Midbrain (tissue), 1 donor: ENCODE measurements around the gene KIAA1549.
"Not testable (repeated sequence)": the region's sequence is repeated elsewhere in the genome, so short reads cannot be mapped to it uniquely, and the experiment has no call there.

ENCODE experiments used
- DNase-seq: peaks from one replicate; lab custom pipeline; 2025; lab: John Stamatoyannopoulos, UW

KIAA1549 gene

GRCh38 chr7:138849701-138850100 lies 131.5 kb downstream of the KIAA1549 start:
- DNase-seq: no peak

DNA sequence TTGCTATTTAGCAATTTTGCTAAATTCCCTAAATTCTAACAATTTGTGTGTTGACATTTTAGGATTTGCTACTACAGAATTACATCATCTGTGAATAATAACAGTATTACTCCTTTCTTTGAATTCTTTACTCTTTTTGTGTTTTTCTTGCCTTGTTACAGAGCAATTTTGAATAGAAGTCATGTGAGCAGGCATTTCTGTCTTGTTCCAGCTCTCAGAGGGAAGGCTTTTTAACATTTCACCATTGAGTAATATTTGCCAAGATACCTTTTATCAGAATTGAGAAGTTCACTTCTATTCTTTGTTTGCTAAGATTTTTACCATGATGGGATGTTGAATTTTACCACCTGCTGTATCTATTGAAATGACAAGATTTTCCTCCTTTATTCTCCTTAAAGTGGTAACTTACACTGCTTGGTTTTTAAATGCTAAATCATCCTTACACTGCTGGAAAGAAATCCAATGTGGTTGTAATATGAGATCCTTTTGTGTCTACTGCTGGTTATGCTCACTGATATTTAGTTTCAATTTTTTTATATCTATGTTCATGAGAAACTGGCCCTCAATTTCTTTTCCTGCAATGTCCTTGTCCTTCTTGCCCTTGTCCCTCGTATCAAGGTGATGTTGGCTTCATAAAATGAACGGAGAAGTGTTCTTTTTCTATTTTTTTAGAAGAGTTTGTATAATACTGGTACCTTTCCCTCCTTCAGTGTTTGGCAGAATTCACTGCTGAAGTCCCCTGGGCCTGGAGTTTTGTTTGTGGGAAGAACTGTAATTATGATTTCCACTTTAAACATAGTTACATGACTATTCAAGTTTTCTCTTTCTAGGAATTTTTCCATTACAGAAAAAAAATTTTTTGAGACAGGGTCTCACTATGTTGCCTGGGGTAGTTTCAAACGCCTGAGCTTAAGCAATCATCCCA lies 132.9 kb downstream of the KIAA1549 start:
- DNase-seq: no peak

- no peak for DNase-seq
Observed at GRCh38 chr7:138845711-138846110, 135.5 kb downstream of the KIAA1549 start.

DNA sequence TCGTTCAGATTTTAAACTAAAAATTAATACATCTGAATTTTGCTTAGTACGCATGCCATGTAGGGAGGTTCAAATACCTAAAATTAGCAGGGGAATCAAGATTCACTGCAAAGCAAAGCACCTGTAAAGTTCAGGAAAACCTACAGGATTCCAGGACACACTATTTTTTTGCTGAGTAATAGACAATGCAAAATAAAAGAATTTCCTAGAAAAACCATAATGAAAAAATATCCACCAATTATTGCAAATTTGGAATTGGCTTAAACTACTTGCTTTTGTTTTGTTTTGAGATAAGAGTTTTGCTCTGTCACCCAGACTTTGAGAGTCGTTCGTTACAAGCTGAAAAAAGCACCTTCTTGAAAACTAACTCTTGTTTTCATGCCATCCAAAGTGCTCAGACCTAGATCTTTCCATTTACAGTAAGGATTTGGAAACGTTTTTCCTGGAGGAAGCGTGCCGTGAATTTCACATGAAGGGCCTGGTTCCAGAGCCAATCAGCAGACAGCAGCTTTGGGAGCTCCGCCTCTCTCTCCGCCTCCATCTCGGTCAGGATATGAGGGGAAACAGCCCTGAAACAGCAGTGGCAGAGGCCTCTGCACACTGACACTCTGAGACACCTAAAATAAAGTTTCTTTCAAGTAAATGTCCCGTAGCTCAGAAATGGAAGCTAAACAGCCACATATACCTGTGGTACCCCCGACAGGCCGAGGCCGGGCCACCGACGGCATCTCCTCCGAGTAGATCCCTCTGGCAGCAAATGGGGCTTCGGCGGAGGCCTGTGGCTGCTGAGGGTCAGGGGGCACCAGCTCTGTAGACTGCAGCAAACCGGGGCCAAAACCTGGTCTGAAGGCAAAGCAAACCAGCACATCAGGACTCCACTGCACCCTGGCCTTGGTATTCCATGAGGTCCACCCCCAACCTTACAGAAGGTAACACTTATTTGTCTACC lies 137.3 kb downstream of the KIAA1549 start:
- no peak for DNase-seq

DNA sequence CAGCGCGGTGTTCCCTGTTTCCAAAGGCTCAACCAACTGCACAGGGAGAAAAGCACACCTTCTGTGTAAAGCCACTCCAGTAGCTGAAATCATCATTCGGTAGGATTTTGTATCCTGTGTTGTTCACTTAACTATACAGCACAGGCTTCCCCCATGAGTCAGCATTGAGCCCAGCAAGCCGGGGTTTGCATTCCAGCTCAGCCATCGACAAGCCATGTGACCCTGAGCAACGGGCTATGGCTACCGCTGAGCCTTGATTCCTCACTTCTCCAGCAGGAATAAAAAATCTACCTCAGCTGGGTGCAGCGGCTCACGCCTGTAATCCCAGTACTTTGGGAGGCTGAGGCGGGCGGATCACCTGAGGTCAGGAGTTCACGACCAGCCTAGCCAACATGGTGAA lies 139.1 kb downstream of the KIAA1549 start:
- no peak for DNase-seq

DNA sequence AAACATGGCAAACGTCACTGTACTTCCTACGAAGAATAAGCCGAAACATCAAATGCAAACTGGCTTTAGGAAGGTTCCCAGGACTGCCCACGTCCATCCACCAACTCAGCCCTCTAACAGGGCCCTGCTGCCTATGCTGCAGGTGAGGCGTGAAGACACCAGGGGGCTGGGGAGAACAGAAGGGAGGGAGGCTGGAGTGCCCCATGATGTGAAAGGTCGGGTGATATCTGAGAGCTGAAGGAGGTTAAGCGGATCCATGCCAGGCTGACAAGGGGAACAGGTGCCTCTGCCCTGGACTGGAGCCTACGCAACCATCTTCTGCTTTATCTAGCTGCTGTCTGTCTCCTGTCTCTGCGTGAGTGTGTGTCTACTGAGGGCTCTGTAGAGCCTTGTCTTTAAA lies 143.0 kb downstream of the KIAA1549 start:
- no peak for DNase-seq

GRCh38 chr7:138837627-138838026 lies 143.6 kb downstream of the KIAA1549 start:
- DNase-seq: no peak

DNA sequence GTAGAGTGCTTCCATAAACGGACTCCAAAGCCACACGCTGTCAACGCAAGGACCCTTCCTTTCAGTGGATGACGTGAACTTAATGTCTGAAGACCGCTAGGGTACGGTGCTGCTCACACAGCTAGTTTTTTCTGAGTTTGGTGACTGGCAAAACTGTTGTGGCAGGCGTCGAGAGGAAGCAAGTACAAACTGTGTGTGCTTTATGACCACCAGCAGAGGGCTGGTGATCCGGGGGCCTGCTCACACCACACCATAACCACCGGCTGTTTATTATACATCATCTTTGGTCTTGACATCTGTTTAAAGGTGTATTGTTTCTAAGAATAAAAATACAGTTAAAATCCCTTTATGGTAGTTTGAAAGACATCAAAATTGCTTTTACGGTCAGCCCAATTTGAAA lies 146.1 kb downstream of the KIAA1549 start:
- DNase-seq: no peak

DNA sequence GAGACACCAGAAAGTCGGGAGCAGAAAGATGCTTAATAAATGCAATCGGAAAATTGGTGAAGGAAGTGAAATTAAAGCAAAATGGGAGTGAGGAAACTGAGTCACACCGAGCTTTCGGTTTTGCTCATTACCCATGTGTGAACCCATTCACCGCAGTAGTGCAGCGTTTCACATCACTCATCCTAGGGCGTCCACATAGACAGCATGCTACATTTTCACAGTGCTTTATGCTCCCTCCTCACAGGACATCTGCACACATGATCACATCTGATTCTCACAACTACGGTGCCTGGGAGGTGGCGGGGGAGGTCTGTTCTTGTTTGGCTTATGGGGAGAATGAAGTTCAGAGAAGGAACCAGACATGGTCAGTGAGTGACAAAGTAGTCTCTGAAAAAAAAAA lies 146.6 kb downstream of the KIAA1549 start:
- DNase-seq: no peak

DNA sequence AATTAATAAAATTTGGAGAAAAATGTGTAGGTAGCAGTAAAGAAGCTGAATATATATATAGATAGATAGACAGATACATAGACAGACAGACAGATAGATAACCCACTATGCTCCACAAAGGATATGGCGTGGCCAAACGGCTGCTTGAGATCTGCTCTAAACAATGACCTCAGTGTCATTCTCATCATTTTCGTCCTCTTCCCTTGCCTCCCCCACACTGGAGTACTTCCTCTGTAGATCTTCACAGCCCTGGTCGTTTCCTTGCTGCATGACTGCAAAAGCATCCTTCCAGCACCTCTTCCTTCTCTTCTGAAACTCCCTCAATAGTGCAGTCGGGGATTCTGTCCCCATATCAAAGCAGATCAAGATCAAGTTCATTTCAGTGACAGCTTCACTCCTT lies 147.6 kb downstream of the KIAA1549 start:
- no peak for DNase-seq

GRCh38 chr7:138832966-138833365 lies 148.2 kb downstream of the KIAA1549 start:
- DNase-seq: no peak

GRCh38 chr7:138829335-138829734 lies 151.9 kb downstream of the KIAA1549 start:
- DNase-seq: no peak

DNA sequence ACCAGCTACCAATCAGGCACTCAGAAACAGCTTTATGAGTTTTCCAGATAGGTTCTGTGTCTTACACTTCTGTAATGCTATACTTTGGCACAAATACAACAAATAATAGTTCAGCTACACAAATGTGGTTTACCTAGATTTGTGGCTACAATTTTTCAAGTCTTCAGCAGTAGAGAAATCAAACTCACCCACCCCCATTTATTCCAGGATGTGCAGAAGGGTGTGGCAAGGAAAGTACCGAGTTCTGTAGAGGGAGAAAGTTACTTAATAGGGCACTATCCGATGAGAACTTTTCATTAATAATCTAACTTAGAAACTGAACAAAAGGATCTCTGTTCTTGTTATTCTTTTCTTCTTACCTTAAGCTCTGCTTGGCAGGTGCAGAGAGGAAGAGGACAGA lies 152.9 kb downstream of the KIAA1549 start:
- no peak for DNase-seq

DNA sequence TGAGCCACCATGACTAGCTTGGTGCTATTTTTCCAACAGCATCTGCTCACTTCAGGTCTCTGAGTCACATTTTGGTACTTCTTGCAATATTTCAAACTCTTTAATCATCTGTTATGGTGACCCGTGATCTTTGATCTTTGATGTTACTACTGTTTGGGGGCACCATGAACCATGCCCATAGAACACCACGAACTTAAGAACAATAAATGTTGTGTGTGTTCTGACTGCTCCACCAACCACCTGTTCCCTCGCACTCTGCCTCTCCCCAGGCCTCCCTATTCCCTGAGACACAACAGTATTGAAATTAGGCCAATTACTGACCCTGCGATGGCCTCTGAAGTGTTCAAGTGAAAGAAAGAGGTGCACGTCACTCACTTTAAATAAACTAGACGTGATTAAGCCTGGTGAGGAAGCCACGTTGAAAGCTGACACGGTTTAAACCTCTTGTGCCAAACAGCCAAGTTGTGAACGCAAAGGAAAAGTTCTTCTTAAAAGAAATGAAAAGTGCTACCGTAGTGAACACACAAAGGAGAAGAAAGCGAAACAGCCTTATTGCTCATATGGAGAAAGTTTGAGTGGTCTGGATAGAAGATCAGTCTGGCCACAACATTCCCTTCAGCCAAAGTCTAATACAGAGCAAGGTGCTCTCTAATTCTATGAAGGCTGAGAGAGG lies 156.0 kb downstream of the KIAA1549 start:
- DNase-seq: no peak

DNA sequence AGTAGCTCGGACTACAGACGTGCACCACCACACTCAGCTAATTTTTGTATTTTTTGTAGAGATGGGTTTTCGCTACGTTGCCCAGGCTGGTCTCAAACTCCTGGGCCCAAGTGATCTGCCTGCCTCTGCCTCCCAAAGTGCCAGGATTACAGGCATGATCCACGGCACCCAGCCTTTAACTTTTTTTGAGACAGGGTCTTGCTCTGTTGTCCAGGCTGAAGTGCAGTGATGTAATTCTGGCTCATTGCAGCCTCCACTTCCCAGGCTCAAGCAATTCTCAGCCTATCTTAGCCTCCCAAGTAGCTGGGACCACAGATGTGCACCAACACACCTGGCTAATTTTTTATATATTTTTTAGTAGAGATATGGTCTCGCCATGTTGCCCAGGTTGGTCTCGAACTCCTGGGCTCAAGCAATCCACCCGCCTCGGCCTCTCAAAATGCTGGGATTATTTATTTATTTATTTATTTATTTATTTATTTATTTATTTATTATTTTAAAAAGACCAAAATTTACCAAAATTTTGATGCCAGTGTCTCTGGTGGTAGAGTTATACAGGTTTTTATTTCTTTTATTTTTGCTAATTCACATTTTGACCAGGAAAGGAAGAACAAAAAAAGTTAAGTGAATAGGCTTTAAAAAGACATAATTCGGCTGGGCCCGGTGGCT lies 158.2 kb downstream of the KIAA1549 start:
- no peak for DNase-seq

GRCh38 chr7:138821912-138822311 lies 159.3 kb downstream of the KIAA1549 start:
- no peak for DNase-seq

- no peak for DNase-seq
Observed at GRCh38 chr7:138819625-138820024, 161.6 kb downstream of the KIAA1549 start.

DNA sequence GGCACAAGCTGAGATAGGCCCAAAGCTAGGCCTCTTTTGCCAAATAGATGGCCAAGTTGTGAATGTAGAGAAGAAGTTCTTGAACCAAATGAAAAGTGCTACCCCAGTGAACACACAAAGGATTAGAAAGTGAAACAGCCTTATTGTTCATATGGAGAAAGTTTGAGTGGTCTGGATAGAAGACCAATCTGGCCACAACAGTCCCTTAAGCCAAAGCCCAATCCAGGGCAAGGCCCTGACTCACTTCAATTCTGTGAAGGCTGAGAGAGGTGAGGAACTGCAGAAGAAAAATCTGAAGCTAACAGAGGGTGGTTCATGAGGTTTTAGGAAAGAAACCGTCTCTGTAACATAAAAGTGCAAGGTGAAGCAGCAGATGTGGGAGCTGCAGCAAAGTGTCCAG lies 164.5 kb downstream of the KIAA1549 start:
- DNase-seq: no peak

GRCh38 chr7:138814816-138815332 lies 166.3 kb downstream of the KIAA1549 start:
- DNase-seq: no peak

DNA sequence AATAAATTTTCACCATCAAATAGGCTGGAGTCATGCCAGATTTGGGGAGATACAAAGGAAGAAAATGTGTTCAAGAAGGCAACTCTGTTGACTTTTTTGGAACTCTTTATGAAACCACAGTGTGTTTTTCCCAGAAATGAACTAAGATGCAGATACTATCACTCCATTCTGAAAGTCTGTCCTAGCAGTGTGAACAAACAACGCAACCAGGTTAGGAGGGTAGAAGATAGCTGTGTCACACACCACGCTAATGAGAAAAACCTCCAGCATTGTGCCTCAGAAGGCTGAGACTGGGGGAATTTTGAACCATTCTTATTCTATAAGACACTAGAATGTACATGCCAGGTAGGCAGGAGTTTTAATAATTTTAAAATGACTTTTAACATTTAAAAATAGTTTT lies 167.2 kb downstream of the KIAA1549 start:
- DNase-seq: no peak

DNA sequence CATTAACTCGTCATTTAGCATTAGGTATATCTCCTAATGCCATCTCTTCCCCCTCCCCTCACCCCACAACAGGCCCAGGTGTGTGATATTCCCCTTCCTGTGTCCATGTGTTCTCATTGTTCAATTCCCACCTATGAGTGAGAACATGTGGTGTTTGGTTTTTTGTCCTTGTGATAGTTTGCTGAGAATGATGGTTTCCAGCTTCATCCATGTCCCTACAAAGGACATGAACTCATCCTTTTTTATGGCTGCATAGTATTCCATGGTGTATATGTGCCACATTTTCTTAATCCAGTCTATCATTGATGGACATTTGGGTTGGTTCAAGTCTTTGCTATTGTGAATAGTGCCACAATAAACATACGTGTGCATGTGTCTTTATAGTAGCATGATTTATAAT lies 169.9 kb downstream of the KIAA1549 start:
- not testable (repeated sequence) for DNase-seq
